ENCODE measurements around the gene ARRDC3.
"Not testable (repeated sequence)": the region's sequence is repeated elsewhere in the genome, so short reads cannot be mapped to it uniquely, and the experiment has no call there.

The ARRDC3 gene

DNA sequence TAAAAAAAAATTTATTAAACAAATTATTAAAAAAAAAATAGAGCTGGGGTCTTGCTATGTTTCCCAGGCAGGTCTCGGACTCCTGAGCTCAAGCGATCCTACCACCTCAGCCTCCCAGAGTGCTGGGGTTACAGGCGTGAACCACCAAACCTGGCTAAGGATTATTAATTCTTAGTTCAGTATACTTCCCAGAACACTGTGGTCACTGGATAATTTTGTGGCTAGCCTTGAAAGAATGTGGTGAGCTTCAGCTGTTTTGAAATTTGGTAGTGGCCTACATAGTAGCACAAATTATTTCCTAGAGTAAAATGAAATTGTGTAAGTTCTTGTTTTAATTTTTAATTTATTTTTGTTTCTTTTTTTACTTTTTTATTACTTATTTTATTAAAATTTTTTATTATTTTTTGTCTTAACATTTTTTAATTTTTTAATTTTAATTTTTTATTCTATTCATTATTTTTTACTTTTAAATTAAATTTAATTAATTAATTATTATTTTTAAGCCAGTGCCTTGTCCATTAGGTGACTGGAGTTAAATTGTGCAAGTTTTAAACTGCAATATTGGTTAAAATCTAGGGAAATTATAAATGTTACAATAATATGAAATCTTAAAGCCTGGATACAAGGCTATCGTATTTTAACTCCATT lies 23.0 kb downstream of the ARRDC3 start:
- no peak for DNase-seq (ENCODE audit: low spot score)

- DNase-seq (ENCODE audit: low spot score), result no peak
Measured at GRCh38 chr5:91357806-91358205, 25.3 kb downstream of the ARRDC3 start.

- no peak for DNase-seq (ENCODE audit: low spot score)
Measured at GRCh38 chr5:91357012-91357634, 26.0 kb downstream of the ARRDC3 start.

DNA sequence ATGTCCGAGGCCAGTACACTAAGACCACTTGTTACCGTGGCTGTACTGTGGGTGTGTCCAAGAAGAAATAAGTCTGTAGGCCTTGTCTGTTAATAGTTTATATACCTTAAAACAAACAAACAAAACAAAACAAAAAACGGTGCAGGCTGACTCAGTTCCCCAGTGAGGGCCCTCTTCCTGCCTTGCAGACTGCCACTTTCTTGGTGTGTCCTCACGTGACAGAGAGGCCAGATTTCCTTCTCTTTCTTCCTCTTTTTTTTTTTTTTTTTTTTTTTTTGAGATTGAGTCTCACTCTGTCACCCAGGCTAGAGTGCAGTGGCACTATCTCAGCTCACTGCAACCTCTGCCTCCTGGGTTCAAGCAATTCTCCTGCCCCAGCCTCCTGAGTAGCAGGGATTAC lies 28.2 kb downstream of the ARRDC3 start:
- not testable (repeated sequence) for DNase-seq (ENCODE audit: low spot score)

DNA sequence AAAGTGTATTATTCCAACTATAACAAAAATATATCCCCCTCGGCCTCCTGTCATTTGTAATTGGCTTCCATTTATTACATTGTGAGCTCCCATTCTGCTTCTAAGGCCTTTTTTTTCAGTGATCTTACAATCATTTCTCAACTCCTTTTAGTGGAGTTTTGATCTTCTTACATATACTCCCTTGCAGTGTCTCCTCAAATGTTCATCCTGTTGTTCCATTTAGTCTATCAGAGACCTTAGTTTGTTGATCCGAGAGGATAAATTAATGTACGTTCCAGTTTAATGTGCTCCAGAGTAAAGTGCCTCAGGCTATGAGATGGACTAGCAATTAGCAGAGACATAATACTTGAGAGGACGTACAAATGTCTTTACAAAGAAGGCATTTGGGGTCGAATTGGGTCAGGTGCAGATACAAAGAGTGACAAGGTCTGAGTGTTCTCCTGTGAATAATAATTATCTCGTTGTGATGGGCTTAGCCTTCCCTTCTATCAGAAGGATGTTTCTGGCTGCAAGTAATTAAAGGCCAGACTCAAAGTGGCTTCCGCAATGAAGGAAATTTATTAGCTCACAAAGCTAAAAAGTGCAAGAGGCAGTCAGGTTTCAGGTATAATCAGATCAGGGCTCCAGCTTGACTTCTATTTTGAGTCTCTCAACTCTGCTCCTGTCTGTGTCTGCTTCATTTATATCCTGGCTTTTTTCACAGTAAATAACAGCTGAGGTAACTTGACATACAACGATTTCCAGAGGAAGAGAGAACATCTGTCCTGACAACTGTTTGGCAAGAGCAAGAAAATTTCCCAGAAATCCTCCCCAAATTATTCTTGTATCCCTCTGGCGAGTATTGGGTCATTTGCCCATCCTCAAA lies 30.1 kb downstream of the ARRDC3 start:
- DNase-seq (ENCODE audit: low spot score), result no peak

GRCh38 chr5:91345461-91345860 lies 37.7 kb downstream of the ARRDC3 start:
- DNase-seq (ENCODE audit: low spot score), result no peak

GRCh38 chr5:91344661-91345200 lies 38.4 kb downstream of the ARRDC3 start:
- DNase-seq (ENCODE audit: low spot score), result not testable (repeated sequence)

GRCh38 chr5:91343916-91344315 lies 39.2 kb downstream of the ARRDC3 start:
- DNase-seq (ENCODE audit: low spot score), result no peak

- not testable (repeated sequence) for DNase-seq (ENCODE audit: low spot score)
Measured at GRCh38 chr5:91342931-91343330, 40.2 kb downstream of the ARRDC3 start.

- no peak for DNase-seq (ENCODE audit: low spot score)
Measured at GRCh38 chr5:91341154-91341553, 42.0 kb downstream of the ARRDC3 start.

DNA sequence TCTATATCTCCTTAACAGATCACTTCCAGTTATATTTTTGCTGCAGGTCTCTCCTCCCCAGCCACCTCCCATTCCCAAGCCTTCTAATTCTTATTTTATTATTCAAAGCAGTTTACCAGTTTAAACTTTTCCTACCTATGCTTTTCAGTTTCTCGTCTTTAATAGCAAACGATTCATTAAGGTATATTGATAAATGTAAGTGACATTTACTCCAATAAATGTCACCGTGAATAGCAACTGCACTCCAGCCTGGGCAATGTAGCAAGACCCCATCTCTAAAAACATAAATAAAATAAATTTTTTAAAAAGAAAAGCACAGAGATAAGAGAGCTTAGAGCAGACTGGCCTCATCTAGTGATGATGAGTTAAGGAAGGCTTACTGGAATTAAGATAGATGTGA lies 42.6 kb downstream of the ARRDC3 start:
- DNase-seq (ENCODE audit: low spot score), result no peak

- DNase-seq (ENCODE audit: low spot score), result no peak
Measured at GRCh38 chr5:91339063-91339705, 43.9 kb downstream of the ARRDC3 start.

DNA sequence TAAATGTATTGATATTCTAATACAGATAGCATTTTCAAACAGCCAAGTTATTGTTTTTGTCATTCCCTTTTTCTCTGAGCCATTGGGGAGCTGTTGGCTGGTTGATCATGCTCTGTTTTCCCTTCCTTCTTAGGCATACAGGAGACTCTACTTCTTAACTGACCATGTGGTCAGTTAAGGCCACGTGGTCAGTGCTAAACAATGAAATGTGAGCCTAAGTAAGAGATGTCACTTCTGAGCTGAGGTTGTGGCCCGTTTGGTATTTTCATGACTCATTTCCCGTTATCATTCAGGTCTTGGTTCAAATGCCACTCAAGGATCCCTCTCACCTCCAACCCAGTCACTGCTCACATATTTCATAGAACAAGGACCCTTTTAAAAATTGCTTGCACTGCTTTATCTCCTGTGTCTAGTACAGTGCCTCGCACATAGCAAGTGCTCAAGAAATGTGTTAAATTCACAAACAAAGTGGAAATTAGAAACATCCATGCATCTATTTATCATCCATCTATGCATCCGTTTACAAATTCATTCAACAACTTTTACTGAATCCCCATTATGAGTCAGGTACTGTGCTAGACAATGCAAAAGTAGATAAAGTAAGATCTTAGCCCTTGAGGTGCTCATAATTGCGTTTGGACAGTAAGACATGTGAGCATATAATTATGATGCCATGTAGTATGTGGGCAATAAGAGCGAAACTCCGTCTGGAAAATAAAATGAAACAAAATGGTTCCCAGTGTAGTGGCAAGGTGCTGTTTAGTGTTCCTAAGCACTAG lies 50.7 kb downstream of the ARRDC3 start:
- DNase-seq (ENCODE audit: low spot score), result no peak

DNA sequence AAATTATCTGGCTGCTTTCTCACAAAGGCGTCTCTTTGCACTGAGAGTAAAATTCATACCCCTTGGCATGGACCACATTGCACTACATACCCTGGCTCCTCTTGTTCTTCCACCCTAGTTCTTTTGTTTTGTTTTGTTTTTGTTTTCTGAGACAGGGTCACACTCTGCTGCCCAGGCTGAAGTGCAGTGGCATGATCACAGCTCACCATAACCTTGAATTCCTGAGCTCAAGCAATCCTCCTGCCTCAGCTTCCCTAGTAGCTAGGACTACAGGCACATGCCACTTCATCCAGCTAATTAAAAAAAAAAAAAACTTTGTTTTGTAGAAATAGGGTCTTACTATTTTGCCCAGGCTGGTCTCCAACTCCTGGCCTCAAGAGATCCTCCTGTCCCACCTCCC lies 51.4 kb downstream of the ARRDC3 start:
- DNase-seq (ENCODE audit: low spot score), result no peak

- no peak for DNase-seq (ENCODE audit: low spot score)
Measured at GRCh38 chr5:91329283-91329682, 53.8 kb downstream of the ARRDC3 start.

GRCh38 chr5:91328743-91329142 lies 54.4 kb downstream of the ARRDC3 start:
- DNase-seq (ENCODE audit: low spot score), result no peak

DNA sequence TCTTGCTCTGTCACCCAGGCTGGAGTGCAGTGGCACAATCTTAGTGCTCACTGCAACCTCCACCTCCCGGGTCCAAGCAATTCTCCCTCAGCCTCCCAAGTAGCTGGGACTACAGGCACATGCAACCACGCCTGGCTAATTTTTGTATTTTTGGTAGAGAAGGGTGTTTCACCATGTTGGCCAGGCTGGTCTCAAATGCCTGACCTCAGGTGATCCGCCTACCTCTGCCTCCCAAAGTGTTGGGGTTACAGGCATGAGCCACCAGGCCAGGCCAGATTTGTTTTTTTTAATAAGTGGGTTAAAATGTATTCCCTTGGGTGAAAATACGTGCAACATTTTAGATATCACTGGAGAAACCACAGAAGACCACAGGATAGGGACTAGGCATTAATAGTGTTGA lies 60.1 kb downstream of the ARRDC3 start:
- DNase-seq (ENCODE audit: low spot score), result not testable (repeated sequence)

- DNase-seq (ENCODE audit: low spot score), result no peak
Measured at GRCh38 chr5:91319667-91320066, 63.5 kb downstream of the ARRDC3 start.

- peak; percentile 6 for DNase-seq (ENCODE audit: low spot score)
Measured at GRCh38 chr5:91318724-91319123, 64.4 kb downstream of the ARRDC3 start.
